Measurements from ENCODE around the gene RAI1. TPM values are rescaled to one million over a fixed set of nuclear protein-coding genes. Genes with fewer than 3 reads are reported as not detected.
A peak's percentile ranks its signal among the peaks of the same experiment; 100 is the strongest.

Gene RAI1
- total RNA-seq, 1 experiment from 2014 or later, result 86.3 TPM

DNA sequence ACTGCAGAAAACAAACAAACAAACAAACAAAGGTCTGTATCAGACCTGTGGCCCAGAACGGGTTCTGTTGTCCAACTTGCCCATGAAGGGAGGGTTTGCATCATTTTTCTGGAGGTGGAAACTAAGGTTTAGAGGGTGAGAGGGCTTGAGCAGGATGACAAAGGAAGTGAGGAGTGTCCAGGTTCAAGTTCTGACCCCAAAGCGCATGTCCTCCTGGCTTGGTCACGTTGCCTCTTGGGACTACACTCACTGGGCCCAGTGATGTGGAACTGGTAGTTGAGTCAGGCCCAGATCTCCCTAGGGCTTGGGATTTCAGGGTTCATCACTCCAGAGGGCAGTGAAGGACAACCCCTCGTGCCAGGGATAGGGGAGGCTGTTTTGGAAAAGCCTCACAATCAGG lies 153.7 kb downstream of the RAI1 start:
- ChIA-PET CTCF (no interaction called here), POLR2A (ENCODE audit: unreplicated experiment) (interaction anchor here (1.3 kb wide), 1 partner anchor 7 kb away, joined by 9 read pairs; no protein-coding TSS in a partner anchor)
- 0 out of 2 replicates have a peak overlapping the region, but pooled peaks have one; percentile 23 for H3K27ac ChIP-seq
- no peak overlapping the region for H2AFZ ChIP-seq
- H3K9me2 ChIP-seq (ENCODE audit: insufficient read depth), result no peaks in the 10 kb centered on the region
- peak overlapping the region; percentile 94 for H3K4me2 ChIP-seq
- intact Hi-C loops (cut with micrococcal nuclease; ENCODE audit: unreplicated experiment), result no loop called here
- DNase-seq, result no peak
- H3K4me3 ChIP-seq, result peak overlapping the region; percentile 61; the same call in 1 of the 2 replicates
- peaks cover 60% of the 10 kb centered on the region for H3F3A ChIP-seq (ENCODE audit: insufficient read depth, low read depth)
- H3K36me3 ChIP-seq (ENCODE audit: low read depth), result peaks cover 35% of the 10 kb centered on the region
- H3K27me3 ChIP-seq (ENCODE audit: insufficient read depth, low read depth), result no peaks in the 10 kb centered on the region
- BruUV-seq (replicated peaks), result TSS peak; percentile 4
- no peaks in the 10 kb centered on the region for H3K9me3 ChIP-seq (ENCODE audit: insufficient read depth, low read depth)
- peaks cover 56% of the 10 kb centered on the region for H4K20me1 ChIP-seq (ENCODE audit: insufficient read depth)
- TF ChIP-seq, protein P1, sequence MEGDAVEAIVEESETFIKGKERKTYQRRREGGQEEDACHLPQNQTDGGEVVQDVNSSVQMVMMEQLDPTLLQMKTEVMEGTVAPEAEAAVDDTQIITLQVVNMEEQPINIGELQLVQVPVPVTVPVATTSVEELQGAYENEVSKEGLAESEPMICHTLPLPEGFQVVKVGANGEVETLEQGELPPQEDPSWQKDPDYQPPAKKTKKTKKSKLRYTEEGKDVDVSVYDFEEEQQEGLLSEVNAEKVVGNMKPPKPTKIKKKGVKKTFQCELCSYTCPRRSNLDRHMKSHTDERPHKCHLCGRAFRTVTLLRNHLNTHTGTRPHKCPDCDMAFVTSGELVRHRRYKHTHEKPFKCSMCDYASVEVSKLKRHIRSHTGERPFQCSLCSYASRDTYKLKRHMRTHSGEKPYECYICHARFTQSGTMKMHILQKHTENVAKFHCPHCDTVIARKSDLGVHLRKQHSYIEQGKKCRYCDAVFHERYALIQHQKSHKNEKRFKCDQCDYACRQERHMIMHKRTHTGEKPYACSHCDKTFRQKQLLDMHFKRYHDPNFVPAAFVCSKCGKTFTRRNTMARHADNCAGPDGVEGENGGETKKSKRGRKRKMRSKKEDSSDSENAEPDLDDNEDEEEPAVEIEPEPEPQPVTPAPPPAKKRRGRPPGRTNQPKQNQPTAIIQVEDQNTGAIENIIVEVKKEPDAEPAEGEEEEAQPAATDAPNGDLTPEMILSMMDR (conservative IDR thresholded peaks at IDR 0.05), result no peak
- TF ChIP-seq EZH2 (IDR thresholded peaks at IDR 0.05; ENCODE audit: low read depth), result no peak
- H3K4me1 ChIP-seq (replicated peaks; ENCODE audit: insufficient read depth), result peaks cover 66% of the 10 kb centered on the region
- peaks cover 80% of the 10 kb centered on the region for H3K79me2 ChIP-seq (ENCODE audit: low read depth)

DNA sequence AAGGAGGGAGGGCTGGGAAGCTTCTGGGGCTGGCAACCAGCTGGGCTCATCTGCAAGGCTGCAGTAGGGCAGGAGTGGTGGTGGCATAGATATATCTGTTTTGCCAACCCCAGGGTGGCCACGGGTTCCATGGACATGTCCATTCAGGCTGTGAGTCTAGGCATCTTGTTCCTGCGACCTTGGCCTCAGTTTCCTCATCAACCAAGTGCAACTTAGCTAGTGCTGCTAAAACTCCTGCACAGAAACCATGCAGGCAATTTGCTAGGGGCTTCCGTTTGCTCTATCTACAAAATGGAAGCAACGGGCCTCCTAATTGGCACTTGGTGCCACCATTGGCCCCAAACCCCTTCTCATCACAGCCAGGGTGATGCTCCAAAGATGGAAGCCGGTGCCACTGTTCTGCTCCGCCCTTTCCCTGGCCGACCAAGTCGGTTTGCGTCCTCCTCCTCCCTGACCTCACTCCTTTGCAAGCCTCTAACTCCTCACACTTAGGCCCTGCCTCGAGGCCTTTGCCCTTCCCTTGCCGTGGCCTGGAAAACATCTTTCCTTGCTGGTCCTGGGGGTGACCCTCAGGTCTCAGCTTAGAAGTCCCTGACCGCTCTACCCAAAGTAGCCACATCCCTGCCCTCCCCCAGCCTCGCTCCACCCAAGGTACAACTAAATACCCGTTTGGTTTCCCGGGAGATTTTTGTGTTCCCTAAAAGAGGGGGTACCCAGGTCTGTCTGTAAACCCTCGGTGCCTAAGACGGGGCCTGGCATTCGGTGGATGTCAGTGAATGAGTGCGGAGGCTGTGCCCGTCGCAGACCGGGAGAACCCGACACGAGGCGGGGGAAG lies 154.4 kb downstream of the RAI1 start:
- Histone ChIP-seq H3K9me3 (ENCODE audit: insufficient read depth, low read depth) (no peaks in the 10 kb centered on the region), H3K36me3 (ENCODE audit: low read depth) (peaks cover 30% of the 10 kb centered on the region), H3K9me2 (ENCODE audit: insufficient read depth) (no peaks in the 10 kb centered on the region), H3K27ac (peak overlapping the region; percentile 99), H2AFZ (no peak overlapping the region), H4K20me1 (ENCODE audit: insufficient read depth) (peaks cover 49% of the 10 kb centered on the region), H3K4me3 (peak overlapping the region; percentile 61), H3K27me3 (ENCODE audit: insufficient read depth, low read depth) (no peaks in the 10 kb centered on the region), H3K79me2 (ENCODE audit: low read depth) (peaks cover 73% of the 10 kb centered on the region), H3K4me1 (replicated peaks; ENCODE audit: insufficient read depth) (peaks cover 61% of the 10 kb centered on the region), H3F3A (ENCODE audit: insufficient read depth, low read depth) (peaks cover 54% of the 10 kb centered on the region), H3K4me2 (peak overlapping the region; percentile 94)
- intact Hi-C loops (cut with micrococcal nuclease; ENCODE audit: unreplicated experiment), result no loop called here
- TF ChIP-seq EZH2 (IDR thresholded peaks at IDR 0.05; ENCODE audit: low read depth), result no peak
- TF ChIP-seq, protein P1 (conservative IDR thresholded peaks at IDR 0.05), result no peak
- POLR2A ChIA-PET (ENCODE audit: unreplicated experiment), result interaction anchor here (0.6 to 1.7 kb wide), 13 partner anchors 8 to 816 kb away, joined by 3 to 37 read pairs (median 4); no protein-coding TSS in a partner anchor
- DNase-seq, result no peak
- no TSS peak for BruUV-seq (replicated peaks)
- CTCF ChIA-PET, result interaction anchor here (0.6 kb wide), 1 partner anchor 324 kb away, joined by 9 read pairs; no protein-coding TSS in a partner anchor

DNA sequence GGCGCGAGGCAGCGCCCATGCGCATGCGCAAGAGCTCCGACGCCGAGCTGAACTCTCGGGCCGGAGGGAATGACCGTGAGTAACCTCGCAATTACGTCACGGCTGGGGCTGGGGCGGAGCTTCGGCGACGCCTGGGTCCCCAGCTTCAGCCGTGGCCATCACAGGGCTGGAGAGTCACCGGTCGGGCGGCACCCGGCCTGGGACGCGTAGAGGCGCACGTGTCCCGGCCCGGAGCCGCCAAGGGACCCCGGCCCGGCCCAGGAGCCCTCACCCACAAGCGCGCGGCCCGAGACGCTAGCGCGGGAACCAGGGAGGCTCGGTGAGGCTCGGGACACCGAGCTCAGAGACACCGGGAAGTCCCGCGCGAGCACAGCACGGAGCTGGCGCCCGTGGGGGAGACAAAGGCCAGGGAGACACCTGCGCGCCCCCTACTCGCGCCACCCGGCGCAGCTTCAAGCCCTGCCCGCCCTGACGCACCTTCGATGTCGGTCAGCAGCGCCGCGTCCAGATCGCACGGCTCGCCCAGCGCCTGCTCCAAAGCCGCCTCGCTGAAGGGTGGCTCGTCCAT lies 155.1 kb downstream of the RAI1 start:
- Histone ChIP-seq H3K36me3 (ENCODE audit: low read depth) (peaks cover 23% of the 10 kb centered on the region; the same call in 1 of the 2 replicates), H2AFZ (no peak overlapping the region), H4K20me1 (ENCODE audit: insufficient read depth) (peaks cover 42% of the 10 kb centered on the region), H3K79me2 (ENCODE audit: low read depth) (peaks cover 66% of the 10 kb centered on the region), H3K4me1 (replicated peaks; ENCODE audit: insufficient read depth) (peaks cover 65% of the 10 kb centered on the region), H3K27me3 (ENCODE audit: insufficient read depth, low read depth) (no peaks in the 10 kb centered on the region), H3K9me3 (ENCODE audit: insufficient read depth, low read depth) (no peaks in the 10 kb centered on the region), H3K4me2 (peak overlapping the region; percentile 94), H3F3A (ENCODE audit: insufficient read depth, low read depth) (peaks cover 54% of the 10 kb centered on the region), H3K27ac (peak overlapping the region; percentile 99), H3K9me2 (ENCODE audit: insufficient read depth) (no peaks in the 10 kb centered on the region), H3K4me3 (peak overlapping the region; percentile 61)
- ChIA-PET POLR2A (ENCODE audit: unreplicated experiment) (interaction anchor here (0.6 to 1.7 kb wide), 13 partner anchors 9 to 817 kb away, joined by 3 to 37 read pairs (median 4); no protein-coding TSS in a partner anchor), CTCF (interaction anchor here (0.6 kb wide), 1 partner anchor 325 kb away, joined by 9 read pairs; no protein-coding TSS in a partner anchor)
- intact Hi-C loops (cut with micrococcal nuclease; ENCODE audit: unreplicated experiment), result no loop called here
- TF ChIP-seq, protein P1 (conservative IDR thresholded peaks at IDR 0.05), result no peak; the same call in 1 of the 2 replicates
- TF ChIP-seq EZH2 (IDR thresholded peaks at IDR 0.05; ENCODE audit: low read depth), result no peak
- DNase-seq, result peak; percentile 88 to 99
- no TSS peak for BruUV-seq (replicated peaks)

Measured in PC-9 (cell line).